Measurements from ENCODE around the gene FZD7. TPM values are rescaled to one million over a fixed set of nuclear protein-coding genes. Genes with fewer than 3 reads are reported as not detected.

The FZD7 gene
- total RNA-seq, 1 donor from 2014 or later = 91.0 TPM

DNA sequence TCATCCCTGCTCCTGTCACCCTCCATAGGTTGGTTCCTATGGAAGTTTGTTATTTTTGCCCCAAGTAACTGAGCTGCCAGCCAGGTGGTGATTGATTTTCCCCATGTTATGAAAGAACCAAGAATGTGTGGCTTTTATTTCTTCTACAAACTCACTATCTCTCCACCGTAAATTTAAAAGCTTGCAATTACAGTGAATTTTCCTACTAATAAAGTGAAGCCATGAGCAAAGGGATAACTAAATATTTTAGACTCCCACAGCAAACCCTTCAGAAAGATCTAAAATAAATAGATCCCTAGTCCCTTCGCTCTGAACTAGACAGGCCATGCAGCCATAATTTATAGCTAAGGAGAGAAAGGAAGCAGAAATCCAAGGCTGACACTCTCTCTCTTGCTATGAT, 33.2 kb downstream of the FZD7 start:
- no peaks in the 10 kb centered on the region for H3K9me3 Mint-ChIP-seq
- TF ChIP-seq, protein P1, sequence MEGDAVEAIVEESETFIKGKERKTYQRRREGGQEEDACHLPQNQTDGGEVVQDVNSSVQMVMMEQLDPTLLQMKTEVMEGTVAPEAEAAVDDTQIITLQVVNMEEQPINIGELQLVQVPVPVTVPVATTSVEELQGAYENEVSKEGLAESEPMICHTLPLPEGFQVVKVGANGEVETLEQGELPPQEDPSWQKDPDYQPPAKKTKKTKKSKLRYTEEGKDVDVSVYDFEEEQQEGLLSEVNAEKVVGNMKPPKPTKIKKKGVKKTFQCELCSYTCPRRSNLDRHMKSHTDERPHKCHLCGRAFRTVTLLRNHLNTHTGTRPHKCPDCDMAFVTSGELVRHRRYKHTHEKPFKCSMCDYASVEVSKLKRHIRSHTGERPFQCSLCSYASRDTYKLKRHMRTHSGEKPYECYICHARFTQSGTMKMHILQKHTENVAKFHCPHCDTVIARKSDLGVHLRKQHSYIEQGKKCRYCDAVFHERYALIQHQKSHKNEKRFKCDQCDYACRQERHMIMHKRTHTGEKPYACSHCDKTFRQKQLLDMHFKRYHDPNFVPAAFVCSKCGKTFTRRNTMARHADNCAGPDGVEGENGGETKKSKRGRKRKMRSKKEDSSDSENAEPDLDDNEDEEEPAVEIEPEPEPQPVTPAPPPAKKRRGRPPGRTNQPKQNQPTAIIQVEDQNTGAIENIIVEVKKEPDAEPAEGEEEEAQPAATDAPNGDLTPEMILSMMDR (conservative IDR thresholded peaks at IDR 0.05) = no peak
- H3K4me3 Mint-ChIP-seq = no peak overlapping the region
- no peak for DNase-seq (ENCODE audit: low read depth, low spot score)
- H3K4me1 Mint-ChIP-seq = peaks cover 45% of the 10 kb centered on the region
- H3K36me3 Mint-ChIP-seq (ENCODE audit: low read depth) = no peaks in the 10 kb centered on the region
- no peak overlapping the region for H3K27ac Mint-ChIP-seq (ENCODE audit: unreplicated experiment)
- H3K27me3 Mint-ChIP-seq (ENCODE audit: low read depth) = no peaks in the 10 kb centered on the region

DNA sequence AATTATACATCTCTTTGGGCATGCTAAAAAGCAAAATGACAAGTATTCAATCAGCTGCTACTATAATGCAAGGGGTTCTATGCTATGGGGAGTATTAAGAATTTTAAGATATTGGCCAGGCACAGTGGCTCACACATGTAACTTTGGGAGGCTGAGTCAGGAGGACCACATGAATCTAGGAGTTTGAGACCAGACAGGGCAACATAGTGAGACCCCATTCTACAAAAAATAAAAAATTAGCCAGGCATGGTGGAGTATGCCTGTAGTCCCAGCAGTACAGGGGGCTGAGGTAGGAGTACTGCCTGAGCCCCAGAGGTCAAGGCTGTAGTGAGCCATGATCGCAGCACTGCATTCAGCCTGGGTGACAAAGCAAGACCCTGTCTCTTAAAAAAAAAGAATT, 33.9 kb downstream of the FZD7 start:
- no peaks in the 10 kb centered on the region for H3K27me3 Mint-ChIP-seq (ENCODE audit: low read depth)
- H3K9me3 Mint-ChIP-seq = no peaks in the 10 kb centered on the region
- no peak overlapping the region for H3K4me3 Mint-ChIP-seq
- no peaks in the 10 kb centered on the region for H3K36me3 Mint-ChIP-seq (ENCODE audit: low read depth)
- peaks cover 49% of the 10 kb centered on the region for H3K4me1 Mint-ChIP-seq
- TF ChIP-seq, protein P1 (conservative IDR thresholded peaks at IDR 0.05) = no peak
- DNase-seq (ENCODE audit: low read depth, low spot score) = no peak
- H3K27ac Mint-ChIP-seq (ENCODE audit: unreplicated experiment) = no peak overlapping the region

DNA sequence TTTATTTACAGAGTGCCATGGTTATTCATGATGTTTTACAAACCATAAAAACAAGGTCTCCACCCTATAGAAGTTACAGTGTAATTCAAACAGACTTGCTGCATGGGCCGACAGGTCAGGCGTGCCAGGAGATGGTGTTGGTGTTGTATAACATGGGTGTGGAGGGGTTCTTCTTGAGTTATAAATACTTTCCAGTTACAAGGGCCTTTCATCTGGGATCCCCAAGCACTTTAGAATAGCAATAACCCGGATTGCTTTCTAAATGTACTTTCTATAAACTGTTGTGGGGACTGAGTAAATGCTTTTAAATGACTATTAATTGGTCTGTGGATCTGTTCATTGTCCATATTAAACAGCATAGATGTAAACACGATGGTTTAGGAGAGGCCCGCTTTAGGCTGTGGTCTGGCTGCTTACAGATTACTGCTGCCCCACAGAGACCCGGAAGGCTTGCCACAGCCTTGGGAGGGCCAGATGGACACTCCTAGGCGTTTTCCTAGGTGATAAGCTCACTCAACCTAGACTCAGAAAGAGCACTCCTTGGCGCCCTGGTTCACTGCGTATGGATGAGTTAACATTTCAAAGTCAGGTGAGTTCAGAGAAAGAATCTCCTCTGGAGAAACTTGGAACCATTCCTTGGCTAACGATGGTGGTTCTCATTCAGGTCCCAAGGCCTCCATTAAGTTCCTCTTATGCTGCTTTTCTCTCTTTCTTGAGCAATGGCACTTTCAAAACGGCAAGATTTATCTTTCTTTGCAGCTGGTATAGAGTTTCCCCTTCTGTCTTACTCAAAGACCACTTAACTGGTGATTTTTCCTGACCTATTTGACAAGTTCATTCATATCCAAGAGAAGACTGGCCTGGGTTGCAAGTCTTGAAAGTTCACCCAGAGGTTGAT, 35.8 kb downstream of the FZD7 start:
- DNase-seq (ENCODE audit: low read depth, low spot score) = no peak
- no peaks in the 10 kb centered on the region for H3K36me3 Mint-ChIP-seq (ENCODE audit: low read depth)
- TF ChIP-seq, protein P1 (conservative IDR thresholded peaks at IDR 0.05) = no peak
- no peaks in the 10 kb centered on the region for H3K9me3 Mint-ChIP-seq
- no peaks in the 10 kb centered on the region for H3K27me3 Mint-ChIP-seq (ENCODE audit: low read depth)
- H3K27ac Mint-ChIP-seq (ENCODE audit: unreplicated experiment) = no peak overlapping the region
- peaks cover 46% of the 10 kb centered on the region for H3K4me1 Mint-ChIP-seq
- no peak overlapping the region for H3K4me3 Mint-ChIP-seq

DNA sequence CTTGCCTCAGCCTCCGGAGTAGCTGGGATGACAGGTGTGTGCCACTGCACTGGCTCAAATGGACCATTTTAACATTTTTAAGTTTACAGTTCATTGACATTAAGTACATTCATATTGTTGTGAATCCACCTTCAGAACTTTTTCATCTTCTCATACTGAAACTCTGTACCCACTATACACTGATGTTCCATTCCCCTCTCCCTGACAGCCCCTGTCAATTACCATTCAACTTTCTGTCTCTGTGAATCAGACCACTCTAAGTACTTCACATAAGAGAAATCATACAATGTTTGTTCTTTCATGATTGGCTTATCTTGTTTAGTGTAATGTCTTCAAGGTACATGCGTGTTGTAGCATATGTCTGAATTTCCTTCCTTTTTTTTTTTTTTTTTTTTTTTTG, 37.5 kb downstream of the FZD7 start:
- no peak for DNase-seq (ENCODE audit: low read depth, low spot score)
- TF ChIP-seq, protein P1 (conservative IDR thresholded peaks at IDR 0.05) = no peak
- Mint-ChIP-seq H3K36me3 (ENCODE audit: low read depth) (no peaks in the 10 kb centered on the region), H3K4me1 (peaks cover 33% of the 10 kb centered on the region), H3K27ac (ENCODE audit: unreplicated experiment) (no peak overlapping the region), H3K9me3 (no peaks in the 10 kb centered on the region), H3K27me3 (ENCODE audit: low read depth) (no peaks in the 10 kb centered on the region), H3K4me3 (no peak overlapping the region)

DNA sequence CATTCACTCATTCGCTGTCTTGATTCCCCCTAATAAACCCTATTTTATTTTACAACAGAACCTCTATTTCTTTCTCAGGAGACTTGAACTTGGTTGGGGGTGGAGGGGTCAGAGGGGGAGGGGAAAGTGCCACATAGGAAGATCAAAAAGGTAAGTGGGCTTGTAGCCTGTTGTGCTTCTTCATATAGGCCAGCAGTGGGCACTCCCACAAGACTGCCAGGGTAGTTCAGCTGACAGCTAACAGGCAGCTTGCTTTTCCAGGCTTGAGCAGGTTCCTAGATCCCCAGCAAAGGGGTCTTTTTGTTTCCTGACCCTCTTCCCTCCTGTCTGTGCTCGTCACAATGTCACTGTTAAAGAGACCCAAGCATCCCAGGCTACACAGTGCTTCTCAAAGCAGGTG, 38.6 kb downstream of the FZD7 start:
- peaks cover 26% of the 10 kb centered on the region for H3K4me1 Mint-ChIP-seq
- H3K27ac Mint-ChIP-seq (ENCODE audit: unreplicated experiment) = no peak overlapping the region
- H3K27me3 Mint-ChIP-seq (ENCODE audit: low read depth) = no peaks in the 10 kb centered on the region
- H3K9me3 Mint-ChIP-seq = no peaks in the 10 kb centered on the region
- DNase-seq (ENCODE audit: low read depth, low spot score) = no peak
- no peak overlapping the region for H3K4me3 Mint-ChIP-seq
- TF ChIP-seq, protein P1 (conservative IDR thresholded peaks at IDR 0.05) = peak; percentile 47
- no peaks in the 10 kb centered on the region for H3K36me3 Mint-ChIP-seq (ENCODE audit: low read depth)

All from neural crest cell (in vitro differentiated cells).